IPS-20b (cell line): ENCODE data around the gene MSMP.
A peak's percentile ranks its signal among the peaks of the same experiment; 100 is the strongest.

Experiments used
- H3K27ac ChIP-seq: one replicate; pipeline ENCODE4 v1.5.1; 2013; ENCODE audit warnings: low read length
- H3K27me3 ChIP-seq: 2 replicates; pipeline ENCODE4 v1.6.1; 2013; ENCODE audit warnings: mild to moderate bottlenecking, low read length, inconsistent platforms; ENCODE audit not compliant: insufficient read depth
- H3K36me3 ChIP-seq: 2 replicates; pipeline ENCODE4 v1.6.1; 2013; ENCODE audit warnings: low read depth, mild to moderate bottlenecking, inconsistent platforms, low read length, moderate library complexity; ENCODE audit not compliant: insufficient read depth
- H3K4me1 ChIP-seq: 2 replicates; pipeline ENCODE4 v1.6.1; 2013; ENCODE audit warnings: mild to moderate bottlenecking, control low read depth, inconsistent platforms, low read length, moderate library complexity; ENCODE audit not compliant: insufficient read depth
- H3K4me3 ChIP-seq: 2 replicates; pipeline ENCODE4 v1.5.1; 2013; ENCODE audit warnings: mild to moderate bottlenecking, low read length, inconsistent platforms
- H3K9ac ChIP-seq: 2 replicates; pipeline ENCODE4 v1.6.1; 2013; ENCODE audit warnings: low read depth, mild to moderate bottlenecking, inconsistent platforms, low read length, moderate library complexity
- H3K9me3 ChIP-seq: 2 replicates; pipeline ENCODE4 v1.6.1; 2013; ENCODE audit warnings: mild to moderate bottlenecking, low read depth, low read length, inconsistent platforms; ENCODE audit not compliant: insufficient read depth

The MSMP gene

GRCh38 chr9:35790385-35791296 is 36.6 kb upstream of the MSMP start:
- Histone ChIP-seq H3K9ac (peak overlapping the region; percentile 52; the same call in 1 of the 2 replicates), H3K4me1 (peaks cover 12% of the 10 kb centered on the region; the same call in 1 of the 2 replicates), H3K4me3 (peak overlapping the region; percentile 66), H3K36me3 (peaks cover 3% of the 10 kb centered on the region; the same call in 1 of the 2 replicates), H3K27me3 (peaks cover 8% of the 10 kb centered on the region; the same call in 1 of the 2 replicates), H3K27ac (no peak overlapping the region), H3K9me3 (no peaks in the 10 kb centered on the region)

DNA sequence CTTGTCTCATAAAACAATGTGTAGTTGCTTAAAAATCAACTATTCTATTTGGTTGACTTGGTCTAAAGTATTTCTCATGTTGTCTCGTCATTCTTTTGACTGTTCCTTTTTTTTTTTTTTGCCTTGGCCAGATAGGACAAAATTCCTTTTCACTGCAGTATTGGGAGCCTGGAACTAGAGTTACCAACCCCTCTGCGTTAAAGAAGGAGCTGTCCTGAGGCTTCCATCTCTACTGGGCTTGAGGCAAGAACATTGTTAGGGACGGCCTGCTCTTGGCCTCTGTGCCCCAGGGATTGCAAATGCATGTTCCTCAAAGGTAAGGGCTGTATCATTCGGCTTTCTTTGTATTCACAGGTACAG is 35.9 kb upstream of the MSMP start:
- H3K27me3 ChIP-seq: peaks cover 8% of the 10 kb centered on the region; the same call in 1 of the 2 replicates
- H3K27ac ChIP-seq: no peak overlapping the region
- no peak overlapping the region for H3K4me3 ChIP-seq
- peaks cover 12% of the 10 kb centered on the region; the same call in 1 of the 2 replicates for H3K4me1 ChIP-seq
- no peak overlapping the region for H3K9ac ChIP-seq
- H3K9me3 ChIP-seq: no peaks in the 10 kb centered on the region
- peaks cover 3% of the 10 kb centered on the region; the same call in 1 of the 2 replicates for H3K36me3 ChIP-seq

- Histone ChIP-seq H3K9me3 (no peaks in the 10 kb centered on the region), H3K27me3 (peaks cover 8% of the 10 kb centered on the region; the same call in 1 of the 2 replicates), H3K9ac (no peak overlapping the region), H3K4me3 (no peak overlapping the region), H3K4me1 (peaks cover 12% of the 10 kb centered on the region; the same call in 1 of the 2 replicates), H3K27ac (no peak overlapping the region), H3K36me3 (peaks cover 3% of the 10 kb centered on the region; the same call in 1 of the 2 replicates)
Measured at GRCh38 chr9:35789541-35789940, 35.5 kb upstream of the MSMP start.

- Histone ChIP-seq H3K9me3 (no peaks in the 10 kb centered on the region), H3K27me3 (no peaks in the 10 kb centered on the region), H3K9ac (no peak overlapping the region), H3K4me1 (no peaks in the 10 kb centered on the region), H3K27ac (no peak overlapping the region), H3K4me3 (no peak overlapping the region), H3K36me3 (peaks cover 10% of the 10 kb centered on the region; the same call in 1 of the 2 replicates)
Measured at GRCh38 chr9:35783418-35783817, 29.3 kb upstream of the MSMP start.

DNA sequence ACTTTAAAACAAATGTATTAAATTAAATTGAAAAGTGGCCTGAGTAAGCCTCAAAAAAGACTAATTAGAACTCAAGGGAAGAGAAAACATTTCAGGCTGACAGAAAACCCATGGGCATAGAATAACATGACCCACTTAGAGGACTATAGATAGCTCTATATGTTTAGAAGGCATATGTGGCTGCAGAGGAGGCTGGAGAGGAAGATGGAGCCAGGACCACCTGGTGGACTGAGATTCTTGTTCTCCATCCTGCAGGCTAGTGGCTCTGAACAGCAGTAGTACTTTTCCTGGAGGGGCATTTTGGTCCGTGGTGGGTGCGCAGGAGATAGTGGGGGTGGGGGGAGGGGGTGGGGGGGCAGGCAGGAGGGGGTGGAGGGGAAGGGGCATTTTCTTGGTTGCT is 27.0 kb upstream of the MSMP start:
- Histone ChIP-seq H3K9ac (no peak overlapping the region), H3K27me3 (no peaks in the 10 kb centered on the region), H3K27ac (no peak overlapping the region), H3K4me3 (no peak overlapping the region), H3K36me3 (peaks cover 8% of the 10 kb centered on the region; the same call in 1 of the 2 replicates), H3K4me1 (no peaks in the 10 kb centered on the region; the same call in 1 of the 2 replicates), H3K9me3 (no peaks in the 10 kb centered on the region)

DNA sequence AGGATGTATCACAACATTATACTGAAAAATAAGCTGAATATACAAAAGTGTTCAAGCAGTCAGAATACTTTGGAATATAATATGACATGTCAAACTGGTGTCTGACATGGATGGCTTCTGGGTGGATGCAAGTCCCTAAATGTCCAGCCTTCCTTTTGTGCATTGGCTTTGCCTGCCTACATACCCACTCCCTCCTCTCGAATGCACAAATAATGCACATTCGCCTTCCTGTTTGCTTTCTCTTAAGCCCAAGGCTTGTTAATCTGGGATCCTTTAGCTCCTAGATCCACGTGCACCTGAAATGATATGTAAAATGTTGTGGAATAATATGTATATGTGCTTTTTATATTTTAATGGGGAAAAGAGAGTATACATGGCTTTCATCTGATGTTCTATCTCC is 24.4 kb upstream of the MSMP start:
- H3K9me3 ChIP-seq: no peaks in the 10 kb centered on the region
- no peak overlapping the region for H3K27ac ChIP-seq
- no peak overlapping the region for H3K4me3 ChIP-seq
- H3K9ac ChIP-seq: no peak overlapping the region
- H3K36me3 ChIP-seq: peaks cover 4% of the 10 kb centered on the region; the same call in 1 of the 2 replicates
- no peaks in the 10 kb centered on the region for H3K27me3 ChIP-seq
- peaks cover 10% of the 10 kb centered on the region; the same call in 1 of the 2 replicates for H3K4me1 ChIP-seq

GRCh38 chr9:35776018-35776417 is 21.9 kb upstream of the MSMP start:
- no peak overlapping the region for H3K27ac ChIP-seq
- peaks cover 10% of the 10 kb centered on the region; the same call in 1 of the 2 replicates for H3K4me1 ChIP-seq

GRCh38 chr9:35774907-35775635 is 21.0 kb upstream of the MSMP start:
- Histone ChIP-seq H3K36me3 (no peaks in the 10 kb centered on the region), H3K4me3 (no peak overlapping the region), H3K27ac (no peak overlapping the region), H3K27me3 (no peaks in the 10 kb centered on the region), H3K4me1 (peaks cover 10% of the 10 kb centered on the region; the same call in 1 of the 2 replicates), H3K9me3 (no peaks in the 10 kb centered on the region), H3K9ac (peak overlapping the region; percentile 33; the same call in 1 of the 2 replicates)

More at GRCh38 chr9:35776018-35776417, 21.9 kb upstream of the MSMP start:
- H3K9ac ChIP-seq: no peak overlapping the region
- H3K9me3 ChIP-seq: no peaks in the 10 kb centered on the region
- H3K36me3 ChIP-seq: no peaks in the 10 kb centered on the region
- H3K4me3 ChIP-seq: no peak overlapping the region
- no peaks in the 10 kb centered on the region for H3K27me3 ChIP-seq

- no peak overlapping the region for H3K4me3 ChIP-seq
- no peaks in the 10 kb centered on the region for H3K27me3 ChIP-seq
- H3K9ac ChIP-seq: no peak overlapping the region
- no peaks in the 10 kb centered on the region for H3K9me3 ChIP-seq
- no peak overlapping the region for H3K27ac ChIP-seq
- H3K36me3 ChIP-seq: no peaks in the 10 kb centered on the region
- peaks cover 10% of the 10 kb centered on the region; the same call in 1 of the 2 replicates for H3K4me1 ChIP-seq
Measured at GRCh38 chr9:35771943-35772342, 17.9 kb upstream of the MSMP start.

- no peaks in the 10 kb centered on the region for H3K27me3 ChIP-seq
- no peak overlapping the region for H3K27ac ChIP-seq
- H3K9ac ChIP-seq: no peak overlapping the region
- no peaks in the 10 kb centered on the region for H3K9me3 ChIP-seq
- H3K4me1 ChIP-seq: peaks cover 10% of the 10 kb centered on the region; the same call in 1 of the 2 replicates
- H3K36me3 ChIP-seq: no peaks in the 10 kb centered on the region
- no peak overlapping the region for H3K4me3 ChIP-seq
Measured at GRCh38 chr9:35771534-35771933, 17.5 kb upstream of the MSMP start.

DNA sequence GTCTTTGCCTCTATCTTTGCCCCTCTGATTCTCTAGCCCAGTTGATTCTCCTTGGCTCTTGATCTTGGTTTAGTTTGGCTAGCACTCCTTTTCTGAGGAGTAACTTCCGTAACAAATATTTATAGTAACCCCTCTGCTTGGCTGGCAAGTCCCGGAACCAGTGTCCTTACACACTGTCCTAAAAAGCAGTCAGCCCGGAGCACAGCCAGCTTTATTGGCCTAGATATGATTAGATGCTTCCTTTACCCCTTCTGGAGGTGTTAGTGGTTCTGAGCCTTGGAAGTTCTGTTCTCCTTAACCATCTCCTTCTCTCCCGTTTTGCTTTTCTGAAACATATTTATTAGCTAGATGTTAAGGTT is 17.0 kb upstream of the MSMP start:
- no peaks in the 10 kb centered on the region for H3K36me3 ChIP-seq
- no peak overlapping the region for H3K4me3 ChIP-seq
- H3K9ac ChIP-seq: no peak overlapping the region
- no peak overlapping the region for H3K27ac ChIP-seq
- H3K4me1 ChIP-seq: peaks cover 10% of the 10 kb centered on the region; the same call in 1 of the 2 replicates
- no peaks in the 10 kb centered on the region for H3K27me3 ChIP-seq
- H3K9me3 ChIP-seq: no peaks in the 10 kb centered on the region
